ENCODE measurements around the gene FIBIN.
"Not testable (repeated sequence)": the region's sequence is repeated elsewhere in the genome, so short reads cannot be mapped to it uniquely, and the experiment has no call there.

Gene FIBIN

GRCh38 chr11:26995701-26996460, 2.0 kb downstream of the FIBIN start:
- peak overlapping the region; percentile 81 for H3K4me3 ChIP-seq (ENCODE audit: low read depth, low read length)
- no peak overlapping the region for H3K27ac ChIP-seq
- in situ Hi-C loops (cut with HindIII; ENCODE audit: low pct_ligation_motif_present, low sequenced_read_pairs): no loop called here
- no peaks in the 10 kb centered on the region for H3K27me3 ChIP-seq (replicated peaks)
- no peak for TF ChIP-seq CTCF (IDR thresholded peaks at IDR 0.05; ENCODE audit: low read depth, low read length, missing control alignments)
- no peaks in the 10 kb centered on the region for H3K36me3 ChIP-seq (replicated peaks)
- no peak for DNase-seq

- Histone ChIP-seq H3K4me3 (ENCODE audit: low read depth, low read length) (no peak overlapping the region), H3K27me3 (replicated peaks) (no peaks in the 10 kb centered on the region), H3K36me3 (replicated peaks) (no peaks in the 10 kb centered on the region), H3K27ac (no peak overlapping the region)
- TF ChIP-seq CTCF (IDR thresholded peaks at IDR 0.05; ENCODE audit: low read depth, low read length, missing control alignments): no peak
- in situ Hi-C loops (cut with HindIII; ENCODE audit: low pct_ligation_motif_present, low sequenced_read_pairs): no loop called here
- DNase-seq: no peak
These were observed 3.5 kb downstream of the FIBIN start for GRCh38 chr11:26997378-26997777.

- in situ Hi-C loops (cut with HindIII; ENCODE audit: low pct_ligation_motif_present, low sequenced_read_pairs); H3K36me3 ChIP-seq (replicated peaks); DNase-seq; H3K27me3 ChIP-seq (replicated peaks); H3K27ac ChIP-seq; H3K4me3 ChIP-seq (ENCODE audit: low read depth, low read length): not testable (repeated sequence)
These were observed 7.3 kb downstream of the FIBIN start for GRCh38 chr11:27001136-27001730.

GRCh38 chr11:27002431-27002830, 8.5 kb downstream of the FIBIN start:
- no peaks in the 10 kb centered on the region for H3K36me3 ChIP-seq (replicated peaks)
- no peak overlapping the region for H3K4me3 ChIP-seq (ENCODE audit: low read depth, low read length)
- in situ Hi-C loops (cut with HindIII; ENCODE audit: low pct_ligation_motif_present, low sequenced_read_pairs): no loop called here
- no peak for TF ChIP-seq CTCF (IDR thresholded peaks at IDR 0.05; ENCODE audit: low read depth, low read length, missing control alignments)
- DNase-seq: no peak
- no peak overlapping the region for H3K27ac ChIP-seq
- no peaks in the 10 kb centered on the region for H3K27me3 ChIP-seq (replicated peaks)

GRCh38 chr11:27002838-27003237, 8.9 kb downstream of the FIBIN start:
- no peak for DNase-seq
- no peak overlapping the region for H3K4me3 ChIP-seq (ENCODE audit: low read depth, low read length)
- in situ Hi-C loops (cut with HindIII; ENCODE audit: low pct_ligation_motif_present, low sequenced_read_pairs): no loop called here
- no peak overlapping the region for H3K27ac ChIP-seq
- TF ChIP-seq CTCF (IDR thresholded peaks at IDR 0.05; ENCODE audit: low read depth, low read length, missing control alignments): no peak
- H3K27me3 ChIP-seq (replicated peaks): no peaks in the 10 kb centered on the region
- H3K36me3 ChIP-seq (replicated peaks): no peaks in the 10 kb centered on the region

- Histone ChIP-seq H3K4me3 (ENCODE audit: low read depth, low read length) (no peak overlapping the region), H3K27me3 (replicated peaks) (no peaks in the 10 kb centered on the region), H3K27ac (no peak overlapping the region), H3K36me3 (replicated peaks) (no peaks in the 10 kb centered on the region)
- no peak for TF ChIP-seq CTCF (IDR thresholded peaks at IDR 0.05; ENCODE audit: low read depth, low read length, missing control alignments)
- no peak for DNase-seq
- in situ Hi-C loops (cut with HindIII; ENCODE audit: low pct_ligation_motif_present, low sequenced_read_pairs): no loop called here
These were observed 10.2 kb downstream of the FIBIN start for GRCh38 chr11:27004103-27004502.

All from brain microvascular endothelial cell (primary cell).